ENCODE results near the gene DDHD1. TPM values are rescaled to one million over a fixed set of nuclear protein-coding genes. Genes with fewer than 3 reads are reported as not detected.

The DDHD1 gene
- polyA plus RNA-seq, 1 donor (not counting 4 experiments of a cell fraction or from before 2014, with no cell fraction given): 10.4 TPM

DNA sequence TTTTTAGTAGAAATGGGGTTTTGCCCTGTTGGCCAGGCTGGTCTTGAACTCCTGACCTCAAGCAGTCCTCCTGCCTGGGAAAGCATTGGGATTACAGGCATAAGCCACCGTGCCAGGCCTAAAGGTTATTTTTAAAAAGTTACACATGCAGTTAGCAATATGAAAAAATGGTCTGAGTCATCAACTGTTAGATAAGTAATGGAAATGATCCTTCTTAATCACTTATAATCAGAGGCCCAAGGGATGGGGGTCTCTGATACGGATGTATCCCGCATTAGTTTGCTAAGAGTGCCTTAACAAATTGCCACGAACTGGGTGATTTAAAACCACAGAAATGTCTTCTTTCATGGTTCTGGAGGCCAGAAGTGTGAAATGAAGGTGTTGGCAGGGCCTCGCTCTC is 148.1 kb downstream of the DDHD1 start:
- dilution Hi-C loops (cut with MboI; ENCODE audit: extremely low pct_ligation_motif_present, low sequenced_read_pairs): no loop called here

GRCh38 chr14:53003776-53004175 is 149.3 kb downstream of the DDHD1 start:
- Histone ChIP-seq H3K9me3 (ENCODE audit: control insufficient read depth, low read depth, low read length) (no peaks in the 10 kb centered on the region), H3K27me3 (ENCODE audit: control insufficient read depth, extremely low read depth, insufficient read depth, low read length) (no peaks in the 10 kb centered on the region), H3K9me1 (ENCODE audit: control insufficient read depth, extremely low read depth, insufficient read depth, low read length) (no peaks in the 10 kb centered on the region), H2AFZ (ENCODE audit: control insufficient read depth, low read length) (no peak overlapping the region), H3K4me3 (ENCODE audit: control insufficient read depth in 2 of 3, extremely low read depth in 1 of 3, insufficient read depth in 2 of 3, low read depth in 1 of 3, low read length in 3 of 3) (no peak overlapping the region), H3K27ac (ENCODE audit: control insufficient read depth, insufficient read depth, low read length) (no peak overlapping the region), H3K79me2 (ENCODE audit: control insufficient read depth, insufficient read depth, low read length) (no peaks in the 10 kb centered on the region), H3K9ac (ENCODE audit: control insufficient read depth, extremely low read depth, insufficient read depth, low read length) (no peak overlapping the region), H3K4me2 (ENCODE audit: control insufficient read depth, extremely low read depth, insufficient read depth, low read depth, low read length) (no peak overlapping the region), H3K4me1 (ENCODE audit: control insufficient read depth, extremely low read depth, insufficient read depth, low read length) (no peaks in the 10 kb centered on the region), H4K20me1 (ENCODE audit: control insufficient read depth, extremely low read depth, insufficient read depth, low read length) (no peaks in the 10 kb centered on the region), H3K36me3 (ENCODE audit: control insufficient read depth in 2 of 2, extremely low read depth in 1 of 2, insufficient read depth in 2 of 2, low read length in 2 of 2) (no peaks in the 10 kb centered on the region)
- no peak for TF ChIP-seq EZH2 (IDR thresholded peaks at IDR 0.05; ENCODE audit: low read length)
- no peak for TF ChIP-seq CTCF (optimal IDR thresholded peaks at IDR 0.05 in 1 of 3, IDR thresholded peaks at IDR 0.05 in 1 of 3, conservative IDR thresholded peaks at IDR 0.05 in 1 of 3; ENCODE audit: extremely low read depth in 1 of 3, insufficient read depth in 2 of 3, low read length in 3 of 3)
- DNase-seq (ENCODE audit: low read depth, low spot score) (no peak), FAIRE-seq (no peak)
- dilution Hi-C loops (cut with MboI; ENCODE audit: extremely low pct_ligation_motif_present, low sequenced_read_pairs): no loop called here

More for the DNA sequence above, 148.1 kb downstream of the DDHD1 start:
- no peak for DNase-seq (ENCODE audit: low read depth, low spot score)
- Histone ChIP-seq H3K36me3 (ENCODE audit: control insufficient read depth in 2 of 2, extremely low read depth in 1 of 2, insufficient read depth in 2 of 2, low read length in 2 of 2) (no peaks in the 10 kb centered on the region), H3K27ac (ENCODE audit: control insufficient read depth, insufficient read depth, low read length) (no peak overlapping the region), H2AFZ (ENCODE audit: control insufficient read depth, low read length) (no peak overlapping the region), H4K20me1 (ENCODE audit: control insufficient read depth, extremely low read depth, insufficient read depth, low read length) (no peaks in the 10 kb centered on the region), H3K9me1 (ENCODE audit: control insufficient read depth, extremely low read depth, insufficient read depth, low read length) (no peaks in the 10 kb centered on the region), H3K9me3 (ENCODE audit: control insufficient read depth, low read depth, low read length) (no peaks in the 10 kb centered on the region), H3K4me2 (ENCODE audit: control insufficient read depth, extremely low read depth, insufficient read depth, low read depth, low read length) (no peak overlapping the region), H3K4me3 (ENCODE audit: control insufficient read depth in 2 of 3, extremely low read depth in 1 of 3, insufficient read depth in 2 of 3, low read depth in 1 of 3, low read length in 3 of 3) (no peak overlapping the region), H3K27me3 (ENCODE audit: control insufficient read depth, extremely low read depth, insufficient read depth, low read length) (no peaks in the 10 kb centered on the region), H3K79me2 (ENCODE audit: control insufficient read depth, insufficient read depth, low read length) (no peaks in the 10 kb centered on the region), H3K9ac (ENCODE audit: control insufficient read depth, extremely low read depth, insufficient read depth, low read length) (no peak overlapping the region), H3K4me1 (ENCODE audit: control insufficient read depth, extremely low read depth, insufficient read depth, low read length) (no peaks in the 10 kb centered on the region)
- TF ChIP-seq EZH2 (IDR thresholded peaks at IDR 0.05; ENCODE audit: low read length) (no peak), CTCF (optimal IDR thresholded peaks at IDR 0.05 in 1 of 3, IDR thresholded peaks at IDR 0.05 in 1 of 3, conservative IDR thresholded peaks at IDR 0.05 in 1 of 3; ENCODE audit: extremely low read depth in 1 of 3, insufficient read depth in 2 of 3, low read length in 3 of 3) (no peak)
- no peak for FAIRE-seq
